ENCODE measurements around the gene SORCS3. TPM values are rescaled to one million over a fixed set of nuclear protein-coding genes. Genes with fewer than 3 reads are reported as not detected.

The SORCS3 gene
- polyA plus RNA-seq, 3 donors = 3.5 to 4.8 (median 3.5) TPM

DNA sequence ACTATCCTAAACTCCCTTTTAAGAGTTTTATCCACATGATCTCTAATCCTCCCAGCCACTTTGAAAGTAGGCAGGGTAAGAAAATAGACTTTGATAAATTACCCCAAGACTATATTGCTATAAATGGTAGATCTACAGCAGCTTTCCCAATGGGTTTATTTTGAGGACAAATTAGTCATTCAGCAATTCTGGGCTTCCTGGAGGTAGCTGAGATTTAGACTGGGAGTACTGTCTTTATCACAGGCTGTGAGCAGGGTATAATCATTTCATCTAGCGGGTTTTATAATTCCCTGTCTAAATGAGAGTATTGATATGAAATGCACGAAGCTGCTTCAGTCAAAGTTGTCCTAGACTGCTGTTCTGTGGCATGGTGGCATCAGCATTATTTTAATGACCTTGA is 279.4 kb downstream of the SORCS3 start:
- DNase-seq = no peak

- no peak for DNase-seq
These were observed 280.7 kb downstream of the SORCS3 start for GRCh38 chr10:104921763-104922162.

- DNase-seq = no peak
These were observed 281.7 kb downstream of the SORCS3 start for GRCh38 chr10:104922810-104923209.

DNA sequence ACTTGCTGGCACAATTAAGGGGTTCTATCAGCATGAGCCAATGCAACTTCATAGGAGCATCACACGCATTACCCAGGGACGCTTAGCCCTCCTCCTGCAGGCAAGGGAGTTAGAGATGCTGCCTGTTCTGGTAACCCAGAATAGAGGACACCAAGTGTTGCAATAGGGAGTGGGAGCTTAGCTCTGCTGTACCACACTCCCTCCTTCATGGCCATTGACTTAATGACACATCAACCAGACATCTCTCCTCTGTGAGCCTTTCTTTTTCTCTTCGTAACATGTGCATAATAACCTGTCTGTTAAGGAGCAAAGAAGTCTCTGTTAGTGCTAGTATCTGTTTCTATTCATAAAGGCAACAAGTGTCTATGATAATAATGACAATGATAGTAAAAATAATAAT is 282.4 kb downstream of the SORCS3 start:
- DNase-seq = no peak

DNA sequence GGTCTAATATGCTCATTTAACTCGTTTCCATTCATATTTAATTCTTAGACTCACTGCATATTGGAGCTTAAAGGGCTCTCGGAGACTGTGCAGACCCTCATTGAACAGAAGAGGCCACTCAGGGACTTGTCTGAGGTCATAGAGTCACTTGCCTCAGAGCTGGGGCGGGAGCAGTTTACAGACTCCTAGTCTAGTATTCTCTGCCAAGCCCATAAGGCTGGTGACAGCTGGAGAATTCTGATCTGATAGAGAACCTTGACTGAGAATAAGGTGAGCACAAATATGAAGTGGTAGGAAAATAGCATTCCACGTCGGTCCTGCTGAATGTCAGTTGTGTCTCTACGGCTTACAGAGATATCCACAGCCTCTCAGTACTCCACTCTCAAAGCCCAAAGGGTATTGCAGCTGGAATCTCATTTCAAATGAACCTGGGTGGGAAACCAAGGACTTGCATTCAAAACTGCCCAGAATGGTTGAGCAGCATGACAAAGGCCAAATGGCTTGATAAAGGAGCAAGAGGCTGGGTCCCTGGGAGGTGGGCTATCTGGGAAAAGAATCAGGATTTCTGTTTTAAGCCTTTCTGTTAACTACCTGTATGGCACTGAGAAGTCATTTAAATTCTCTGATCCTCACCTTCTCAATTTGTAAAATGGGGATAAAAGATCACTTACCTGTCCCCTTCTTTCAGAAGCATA is 283.2 kb downstream of the SORCS3 start:
- DNase-seq = no peak

GRCh38 chr10:104925232-104925851 is 284.3 kb downstream of the SORCS3 start:
- DNase-seq = peak; percentile 22

DNA sequence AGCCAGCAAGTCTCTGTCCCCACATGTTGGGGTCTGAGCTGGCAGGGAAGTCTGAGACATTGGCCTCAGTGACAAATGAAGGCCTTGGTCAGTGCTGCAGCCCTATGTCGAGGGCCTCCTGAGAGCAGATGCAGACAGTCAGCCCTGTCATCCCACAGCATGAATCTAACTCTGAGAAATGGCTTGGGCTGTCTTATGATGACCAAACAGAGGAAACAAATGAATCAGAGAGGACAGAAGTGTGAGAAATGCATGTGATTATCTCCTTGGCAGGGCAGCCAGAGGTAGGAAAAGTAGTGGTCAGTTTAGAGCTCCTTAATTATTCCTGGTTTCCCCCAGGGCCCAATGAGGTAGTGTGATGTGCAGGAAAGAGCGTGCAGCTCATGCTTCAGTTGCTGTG is 287.6 kb downstream of the SORCS3 start:
- DNase-seq = no peak

- DNase-seq = peak; percentile 69
These were observed 290.6 kb downstream of the SORCS3 start for GRCh38 chr10:104931612-104932134.

DNA sequence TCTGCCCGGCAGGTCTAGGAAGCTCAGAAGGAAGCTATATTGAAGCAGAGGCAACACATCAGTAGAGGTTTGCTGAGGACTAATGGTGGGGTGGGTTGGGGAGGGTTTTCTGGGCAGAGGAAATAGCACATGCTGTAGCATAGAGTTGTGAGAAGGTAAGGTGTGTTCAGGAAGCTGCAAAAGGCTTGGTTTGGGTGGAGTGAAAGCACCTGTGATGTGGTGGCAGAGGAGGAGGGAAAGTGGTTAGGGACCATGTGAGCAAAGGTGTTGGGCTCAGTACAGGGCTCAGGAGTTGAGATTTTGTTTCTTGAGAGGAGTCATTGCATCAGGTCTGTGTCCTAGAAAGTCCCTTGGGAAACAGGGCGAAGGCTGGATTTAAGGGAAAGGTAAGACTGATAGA is 294.6 kb downstream of the SORCS3 start:
- DNase-seq = no peak

- DNase-seq = no peak
These were observed 296.5 kb downstream of the SORCS3 start for GRCh38 chr10:104937567-104937966.

GRCh38 chr10:104938031-104938430 is 296.9 kb downstream of the SORCS3 start:
- no peak for DNase-seq

GRCh38 chr10:104941662-104942061 is 300.6 kb downstream of the SORCS3 start:
- DNase-seq = no peak

DNA sequence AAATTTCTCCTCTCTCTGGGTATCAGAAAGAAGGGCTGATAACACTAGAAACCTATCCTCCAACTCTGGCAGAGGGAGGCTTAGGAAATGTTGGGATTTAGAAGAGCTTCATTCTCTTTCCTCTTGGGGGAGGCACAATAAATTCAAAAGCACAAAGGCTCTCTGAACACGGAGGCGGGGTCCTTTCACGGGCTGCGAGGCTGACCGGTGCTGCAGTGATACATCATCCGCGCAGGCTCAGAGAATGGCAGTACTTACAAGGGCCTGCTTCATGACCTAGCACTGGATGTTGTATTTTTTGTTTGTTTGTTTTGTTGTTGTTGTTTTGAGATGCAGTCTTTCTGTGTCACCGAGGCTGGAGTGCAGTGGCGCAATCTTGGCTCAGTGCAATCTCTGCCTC is 306.2 kb downstream of the SORCS3 start:
- DNase-seq = no peak

DNA sequence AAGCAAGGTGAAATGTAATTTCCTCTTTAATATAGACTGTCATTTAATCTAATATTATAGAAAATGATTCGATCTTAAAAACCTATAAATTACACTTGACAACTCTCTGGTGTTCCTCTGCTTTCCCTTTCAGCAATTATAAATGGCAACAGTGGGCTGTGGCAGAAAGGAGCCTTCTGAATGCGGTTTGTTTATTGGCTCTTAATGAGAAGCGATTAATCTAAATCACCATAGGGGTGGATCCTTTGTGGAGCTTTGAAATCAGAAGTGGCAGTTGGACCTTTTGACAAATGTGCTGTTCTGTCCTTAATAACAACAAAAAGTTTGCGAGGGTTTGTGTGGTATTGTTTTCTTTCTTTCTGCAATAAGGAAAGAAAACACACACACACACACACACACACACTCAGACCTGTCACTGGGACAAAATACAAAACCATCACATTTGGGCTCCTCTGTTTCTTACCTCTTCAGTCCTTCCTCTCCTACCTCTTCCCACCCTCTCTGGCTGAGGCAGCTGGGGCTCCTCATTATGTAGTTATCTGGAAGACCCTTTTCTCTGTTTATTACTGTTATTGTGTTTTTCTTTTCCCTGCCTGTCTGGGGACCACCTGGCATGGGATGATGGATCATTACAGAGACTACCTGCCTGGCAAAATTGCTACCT is 316.2 kb downstream of the SORCS3 start:
- no peak for DNase-seq

- no peak for DNase-seq
These were observed 325.6 kb downstream of the SORCS3 start for GRCh38 chr10:104966563-104967297.

GRCh38 chr10:104980368-104980767 is 339.3 kb downstream of the SORCS3 start:
- no peak for DNase-seq

DNA sequence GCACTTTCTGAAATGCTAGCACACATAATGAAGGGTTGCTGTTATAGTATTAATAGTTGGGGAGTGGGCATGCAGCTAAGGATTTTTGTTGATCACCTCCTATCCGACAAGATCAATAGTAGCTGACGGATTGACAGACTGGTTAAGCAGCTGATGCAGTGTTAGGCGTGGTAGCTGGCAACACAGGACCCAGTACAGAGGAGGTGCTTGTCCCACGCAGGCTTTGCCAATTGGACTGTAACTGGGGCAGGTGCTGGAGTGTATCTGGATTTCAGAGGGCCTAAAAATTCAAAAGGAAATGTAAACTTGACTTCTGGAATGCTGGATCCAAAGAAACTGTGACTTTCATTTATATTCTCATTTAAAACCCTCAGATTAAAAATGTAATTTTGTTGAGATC is 340.9 kb downstream of the SORCS3 start:
- no peak for DNase-seq

DNA sequence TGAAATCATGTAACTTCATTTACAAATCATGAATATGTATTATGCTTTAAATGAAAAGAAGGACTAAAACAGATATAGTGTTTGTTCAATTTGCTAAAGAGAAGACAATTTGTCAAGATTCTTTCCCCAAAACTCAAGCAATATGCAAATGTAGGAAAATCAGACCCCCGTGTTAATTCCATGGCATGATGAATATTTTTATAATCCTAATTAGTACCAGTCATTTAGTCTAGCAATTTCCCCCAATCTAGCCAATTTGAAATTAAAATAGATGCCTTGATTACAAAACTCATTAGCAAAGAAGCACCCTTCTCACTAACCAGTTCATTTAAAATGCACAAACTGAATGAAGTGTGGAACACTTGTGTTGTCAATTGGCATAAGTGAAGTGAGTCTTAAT is 347.6 kb downstream of the SORCS3 start:
- no peak for DNase-seq

GRCh38 chr10:104989880-104990279 is 348.8 kb downstream of the SORCS3 start:
- no peak for DNase-seq

DNA sequence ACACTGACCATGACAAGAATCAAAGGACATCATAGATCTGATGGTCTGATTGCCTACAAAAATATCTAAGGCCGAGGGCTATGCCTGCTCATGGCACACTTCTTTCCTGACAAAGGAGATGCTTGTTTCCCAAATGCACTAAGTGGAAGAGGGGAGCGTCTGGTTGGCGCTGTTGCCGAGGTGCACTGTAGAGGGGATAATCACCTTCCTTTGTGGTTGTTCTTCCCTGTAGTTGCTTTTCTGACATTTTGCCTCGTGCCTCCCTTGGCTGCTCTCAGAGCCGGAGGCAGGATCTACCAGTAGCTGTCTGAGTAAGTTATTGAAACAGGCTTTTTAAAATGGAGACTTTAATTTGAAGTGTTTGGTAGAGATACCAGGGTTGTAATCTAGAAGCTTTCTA is 352.0 kb downstream of the SORCS3 start:
- DNase-seq = no peak

GRCh38 chr10:105001269-105001668 is 360.2 kb downstream of the SORCS3 start:
- no peak for DNase-seq

- no peak for DNase-seq
These were observed 369.5 kb downstream of the SORCS3 start for GRCh38 chr10:105010411-105011121.
